Endothelial cell of umbilical vein (primary cell): ENCODE results near the gene FMNL2.

ENCODE experiments used
- CTCF ChIP-seq, 2 donors: IDR thresholded peaks; 1 replicate in 1 of 2; 2 replicates in 1 of 2; pipeline ENCODE4 v1.5.1; 2011; ENCODE audit warnings: low read length in 2 of 2, mild to moderate bottlenecking in 2 of 2, moderate library complexity in 2 of 2, control low read depth in 1 of 2, inconsistent platforms in 1 of 2, low read depth in 1 of 2; ENCODE audit not compliant: insufficient read depth in 1 of 2; ENCODE audit errors: extremely low read depth in 1 of 2
- EZH2 ChIP-seq: IDR thresholded peaks from 2 replicates; pipeline ENCODE4 v1.6.1; 2012; ENCODE audit warnings: borderline replicate concordance, low read depth, mild to moderate bottlenecking, moderate library complexity, low read length, inconsistent platforms; ENCODE audit not compliant: severe bottlenecking
- FOS ChIP-seq: IDR thresholded peaks from 2 replicates; pipeline ENCODE4 v1.6.1; 2011; ENCODE audit warnings: mild to moderate bottlenecking, low read length, moderate library complexity, borderline replicate concordance; ENCODE audit not compliant: insufficient read depth
- JUN ChIP-seq: IDR thresholded peaks from 2 replicates; pipeline ENCODE4 v1.6.1; 2011; ENCODE audit warnings: borderline replicate concordance, low read depth; ENCODE audit not compliant: insufficient read length, insufficient read depth
- MYC ChIP-seq: IDR thresholded peaks from one replicate; pipeline ENCODE4 v1.6.1; 2011; ENCODE audit warnings: mild to moderate bottlenecking, low read depth, low read length
- POLR2A ChIP-seq: IDR thresholded peaks from 2 replicates; pipeline ENCODE4 v1.6.1; 2012; ENCODE audit warnings: low read depth, mild to moderate bottlenecking, control low read depth, low read length
- POLR2AphosphoS5 ChIP-seq: IDR thresholded peaks from 2 replicates; pipeline ENCODE4 v1.6.1; 2012; ENCODE audit warnings: low read depth, mild to moderate bottlenecking, control low read depth, low read length, moderate library complexity; ENCODE audit not compliant: insufficient read depth
- TF ChIP-seq, protein P1 (sequence below): IDR thresholded peaks from 2 replicates; pipeline ENCODE4 v1.6.1; 2011; ENCODE audit not compliant: insufficient read depth, insufficient read length

GRCh38 chr2:152655880-152656279 is 320.9 kb downstream of the FMNL2 start:
- TF ChIP-seq CTCF (IDR thresholded peaks at IDR 0.05; ENCODE audit: extremely low read depth in 1 of 2, insufficient read depth in 1 of 2, low read depth in 1 of 2, low read length in 2 of 2): no peak
- TF ChIP-seq POLR2A: no peak
- TF ChIP-seq POLR2AphosphoS5: no peak
- TF ChIP-seq EZH2: no peak
- no peak for TF ChIP-seq FOS
- TF ChIP-seq, protein P1, sequence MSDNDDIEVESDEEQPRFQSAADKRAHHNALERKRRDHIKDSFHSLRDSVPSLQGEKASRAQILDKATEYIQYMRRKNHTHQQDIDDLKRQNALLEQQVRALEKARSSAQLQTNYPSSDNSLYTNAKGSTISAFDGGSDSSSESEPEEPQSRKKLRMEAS: no peak
- no peak for TF ChIP-seq MYC
- no peak for TF ChIP-seq JUN
